DND-41 (cell line): ENCODE measurements around the gene STK32B.

Experiments
- EZH2 ChIP-seq: IDR thresholded peaks from 3 replicates; pipeline ENCODE4 v1.6.1; 2012; ENCODE audit warnings: borderline replicate concordance, low read depth, mild to moderate bottlenecking, moderate library complexity, low read length, inconsistent platforms; ENCODE audit not compliant: severe bottlenecking
- TF ChIP-seq, protein P1 (sequence below): IDR thresholded peaks from 2 replicates; pipeline ENCODE4 v1.5.1; 2012; ENCODE audit warnings: borderline replicate concordance, low read length, moderate library complexity, mild to moderate bottlenecking; ENCODE audit not compliant: poor library complexity, severe bottlenecking; ENCODE audit errors: extremely low read depth

- no peak for TF ChIP-seq EZH2
- TF ChIP-seq, protein P1, sequence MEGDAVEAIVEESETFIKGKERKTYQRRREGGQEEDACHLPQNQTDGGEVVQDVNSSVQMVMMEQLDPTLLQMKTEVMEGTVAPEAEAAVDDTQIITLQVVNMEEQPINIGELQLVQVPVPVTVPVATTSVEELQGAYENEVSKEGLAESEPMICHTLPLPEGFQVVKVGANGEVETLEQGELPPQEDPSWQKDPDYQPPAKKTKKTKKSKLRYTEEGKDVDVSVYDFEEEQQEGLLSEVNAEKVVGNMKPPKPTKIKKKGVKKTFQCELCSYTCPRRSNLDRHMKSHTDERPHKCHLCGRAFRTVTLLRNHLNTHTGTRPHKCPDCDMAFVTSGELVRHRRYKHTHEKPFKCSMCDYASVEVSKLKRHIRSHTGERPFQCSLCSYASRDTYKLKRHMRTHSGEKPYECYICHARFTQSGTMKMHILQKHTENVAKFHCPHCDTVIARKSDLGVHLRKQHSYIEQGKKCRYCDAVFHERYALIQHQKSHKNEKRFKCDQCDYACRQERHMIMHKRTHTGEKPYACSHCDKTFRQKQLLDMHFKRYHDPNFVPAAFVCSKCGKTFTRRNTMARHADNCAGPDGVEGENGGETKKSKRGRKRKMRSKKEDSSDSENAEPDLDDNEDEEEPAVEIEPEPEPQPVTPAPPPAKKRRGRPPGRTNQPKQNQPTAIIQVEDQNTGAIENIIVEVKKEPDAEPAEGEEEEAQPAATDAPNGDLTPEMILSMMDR: peak; percentile 29
Observed at GRCh38 chr4:5018096-5018495, 33.2 kb upstream of the STK32B start.
